ENCODE measurements around the gene MRPL18.

MRPL18 gene

GRCh38 chr6:159805440-159806020 is 15.3 kb downstream of the MRPL18 start:
- DNase-seq (ENCODE audit: low read depth in 1 of 2, low spot score in 1 of 2), result peak in 1 of 2 experiments; percentile 84

GRCh38 chr6:159806021-159806458 is 15.8 kb downstream of the MRPL18 start:
- TF ChIP-seq POLR2AphosphoS5 (IDR thresholded peaks at IDR 0.05; ENCODE audit: low read depth), result peak; percentile 75
- no peak; the same call in 1 of the 2 replicates for TF ChIP-seq SPI1 (IDR thresholded peaks at IDR 0.05; ENCODE audit: borderline replicate concordance, low read depth)
- DNase-seq (ENCODE audit: low read depth in 1 of 2, low spot score in 1 of 2), result peak; percentile 89 to 95
- peak overlapping the region; percentile 84 for H3K27ac ChIP-seq (replicated peaks)

More at GRCh38 chr6:159805440-159806020, 15.3 kb downstream of the MRPL18 start:
- no peak overlapping the region for H3K4me3 ChIP-seq (replicated peaks; ENCODE audit: insufficient read depth, low read length)
- TF ChIP-seq SPI1 (IDR thresholded peaks at IDR 0.05; ENCODE audit: borderline replicate concordance, low read depth) (no peak), GABPA (IDR thresholded peaks at IDR 0.05; ENCODE audit: low read depth) (no peak), POLR2AphosphoS5 (IDR thresholded peaks at IDR 0.05; ENCODE audit: low read depth) (no peak)
- TF ChIP-seq, protein P1, sequence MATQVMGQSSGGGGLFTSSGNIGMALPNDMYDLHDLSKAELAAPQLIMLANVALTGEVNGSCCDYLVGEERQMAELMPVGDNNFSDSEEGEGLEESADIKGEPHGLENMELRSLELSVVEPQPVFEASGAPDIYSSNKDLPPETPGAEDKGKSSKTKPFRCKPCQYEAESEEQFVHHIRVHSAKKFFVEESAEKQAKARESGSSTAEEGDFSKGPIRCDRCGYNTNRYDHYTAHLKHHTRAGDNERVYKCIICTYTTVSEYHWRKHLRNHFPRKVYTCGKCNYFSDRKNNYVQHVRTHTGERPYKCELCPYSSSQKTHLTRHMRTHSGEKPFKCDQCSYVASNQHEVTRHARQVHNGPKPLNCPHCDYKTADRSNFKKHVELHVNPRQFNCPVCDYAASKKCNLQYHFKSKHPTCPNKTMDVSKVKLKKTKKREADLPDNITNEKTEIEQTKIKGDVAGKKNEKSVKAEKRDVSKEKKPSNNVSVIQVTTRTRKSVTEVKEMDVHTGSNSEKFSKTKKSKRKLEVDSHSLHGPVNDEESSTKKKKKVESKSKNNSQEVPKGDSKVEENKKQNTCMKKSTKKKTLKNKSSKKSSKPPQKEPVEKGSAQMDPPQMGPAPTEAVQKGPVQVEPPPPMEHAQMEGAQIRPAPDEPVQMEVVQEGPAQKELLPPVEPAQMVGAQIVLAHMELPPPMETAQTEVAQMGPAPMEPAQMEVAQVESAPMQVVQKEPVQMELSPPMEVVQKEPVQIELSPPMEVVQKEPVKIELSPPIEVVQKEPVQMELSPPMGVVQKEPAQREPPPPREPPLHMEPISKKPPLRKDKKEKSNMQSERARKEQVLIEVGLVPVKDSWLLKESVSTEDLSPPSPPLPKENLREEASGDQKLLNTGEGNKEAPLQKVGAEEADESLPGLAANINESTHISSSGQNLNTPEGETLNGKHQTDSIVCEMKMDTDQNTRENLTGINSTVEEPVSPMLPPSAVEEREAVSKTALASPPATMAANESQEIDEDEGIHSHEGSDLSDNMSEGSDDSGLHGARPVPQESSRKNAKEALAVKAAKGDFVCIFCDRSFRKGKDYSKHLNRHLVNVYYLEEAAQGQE (IDR thresholded peaks at IDR 0.05; ENCODE audit: insufficient replicate concordance, low read depth), result no peak
- TF ChIP-seq, protein P2, sequence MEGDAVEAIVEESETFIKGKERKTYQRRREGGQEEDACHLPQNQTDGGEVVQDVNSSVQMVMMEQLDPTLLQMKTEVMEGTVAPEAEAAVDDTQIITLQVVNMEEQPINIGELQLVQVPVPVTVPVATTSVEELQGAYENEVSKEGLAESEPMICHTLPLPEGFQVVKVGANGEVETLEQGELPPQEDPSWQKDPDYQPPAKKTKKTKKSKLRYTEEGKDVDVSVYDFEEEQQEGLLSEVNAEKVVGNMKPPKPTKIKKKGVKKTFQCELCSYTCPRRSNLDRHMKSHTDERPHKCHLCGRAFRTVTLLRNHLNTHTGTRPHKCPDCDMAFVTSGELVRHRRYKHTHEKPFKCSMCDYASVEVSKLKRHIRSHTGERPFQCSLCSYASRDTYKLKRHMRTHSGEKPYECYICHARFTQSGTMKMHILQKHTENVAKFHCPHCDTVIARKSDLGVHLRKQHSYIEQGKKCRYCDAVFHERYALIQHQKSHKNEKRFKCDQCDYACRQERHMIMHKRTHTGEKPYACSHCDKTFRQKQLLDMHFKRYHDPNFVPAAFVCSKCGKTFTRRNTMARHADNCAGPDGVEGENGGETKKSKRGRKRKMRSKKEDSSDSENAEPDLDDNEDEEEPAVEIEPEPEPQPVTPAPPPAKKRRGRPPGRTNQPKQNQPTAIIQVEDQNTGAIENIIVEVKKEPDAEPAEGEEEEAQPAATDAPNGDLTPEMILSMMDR (IDR thresholded peaks at IDR 0.05; ENCODE audit: insufficient read depth, low read length), result no peak
- H3K27ac ChIP-seq (replicated peaks), result peak overlapping the region; percentile 84
- no peaks in the 10 kb centered on the region for H3K27me3 ChIP-seq (ENCODE audit: insufficient read depth, poor library complexity, severe bottlenecking)

GRCh38 chr6:159807150-159807858 is 17.0 kb downstream of the MRPL18 start:
- TF ChIP-seq, protein P1 (IDR thresholded peaks at IDR 0.05; ENCODE audit: insufficient replicate concordance, low read depth), result no peak
- TF ChIP-seq POLR2AphosphoS5 (IDR thresholded peaks at IDR 0.05; ENCODE audit: low read depth), result no peak
- TF ChIP-seq, protein P2 (IDR thresholded peaks at IDR 0.05; ENCODE audit: insufficient read depth, low read length), result no peak
- Histone ChIP-seq H3K27ac (replicated peaks) (peak overlapping the region; percentile 9), H3K4me3 (replicated peaks; ENCODE audit: insufficient read depth, low read length) (no peak overlapping the region), H3K27me3 (ENCODE audit: insufficient read depth, poor library complexity, severe bottlenecking) (no peaks in the 10 kb centered on the region)
- no peak for DNase-seq (ENCODE audit: low read depth in 1 of 2, low spot score in 1 of 2)

More at GRCh38 chr6:159806021-159806458, 15.8 kb downstream of the MRPL18 start:
- no peak overlapping the region for H3K4me3 ChIP-seq (replicated peaks; ENCODE audit: insufficient read depth, low read length)
- H3K27me3 ChIP-seq (ENCODE audit: insufficient read depth, poor library complexity, severe bottlenecking), result no peaks in the 10 kb centered on the region

DNA sequence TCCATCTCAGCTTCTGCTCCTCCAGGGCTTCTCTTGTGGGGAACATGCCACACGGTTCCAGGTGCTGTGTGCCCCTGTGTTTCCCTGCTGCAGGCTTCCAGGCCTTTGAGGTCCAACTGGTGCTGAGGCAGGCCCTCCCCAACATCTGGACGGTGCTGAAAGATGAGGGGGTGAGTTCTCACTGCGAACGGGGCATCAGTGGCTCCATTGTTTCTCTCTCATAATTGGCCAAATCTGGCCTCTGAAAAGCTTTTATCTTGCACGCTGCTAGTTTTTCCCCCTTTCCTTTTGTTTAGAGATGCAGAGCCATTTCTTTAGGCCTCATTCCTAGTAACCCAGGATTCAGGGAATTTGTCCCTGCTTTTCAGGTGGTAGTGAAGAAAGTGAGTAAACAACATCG is 18.4 kb downstream of the MRPL18 start:
- TF ChIP-seq SPI1 (IDR thresholded peaks at IDR 0.05; ENCODE audit: borderline replicate concordance, low read depth), result no peak
- no peak for TF ChIP-seq POLR2AphosphoS5 (IDR thresholded peaks at IDR 0.05; ENCODE audit: low read depth)
- TF ChIP-seq, protein P2 (IDR thresholded peaks at IDR 0.05; ENCODE audit: insufficient read depth, low read length), result no peak
- TF ChIP-seq GABPA (IDR thresholded peaks at IDR 0.05; ENCODE audit: low read depth), result no peak
- TF ChIP-seq, protein P1 (IDR thresholded peaks at IDR 0.05; ENCODE audit: insufficient replicate concordance, low read depth), result no peak
- Histone ChIP-seq H3K27ac (replicated peaks) (no peak overlapping the region), H3K27me3 (ENCODE audit: insufficient read depth, poor library complexity, severe bottlenecking) (no peaks in the 10 kb centered on the region), H3K4me3 (replicated peaks; ENCODE audit: insufficient read depth, low read length) (no peak overlapping the region)
- DNase-seq (ENCODE audit: low read depth in 1 of 2, low spot score in 1 of 2), result no peak
